Nucleus accumbens (tissue), 56 donors: ENCODE results near the gene GRB2.
"Not testable (repeated sequence)": the region's sequence is repeated elsewhere in the genome, so short reads cannot be mapped to it uniquely, and the experiment has no call there.

Source experiments
- DNase-seq, 56 donors: peaks; one replicate each; lab custom pipeline; 2025; lab: John Stamatoyannopoulos, UW

Gene GRB2

GRCh38 chr17:75405365-75406221, at the start of gene GRB2:
GRB2 (minus strand) TSS chr17:75405678; CDS start chr17:75393628, 12,050 bp downstream.
- peak; percentile 67 to 99 (median 97) for DNase-seq

- not testable (repeated sequence) for DNase-seq
Measured at GRCh38 chr17:75454672-75455071, 49.2 kb upstream of the GRB2 start.

- DNase-seq: no peak
Measured at GRCh38 chr17:75454193-75454592, 48.7 kb upstream of the GRB2 start.

- DNase-seq: no peak
Measured at GRCh38 chr17:75450270-75450669, 44.8 kb upstream of the GRB2 start.

GRCh38 chr17:75447951-75448856, 42.7 kb upstream of the GRB2 start:
- no peak for DNase-seq

- not testable (repeated sequence) for DNase-seq
Measured at GRCh38 chr17:75445896-75446295, 40.4 kb upstream of the GRB2 start.

GRCh38 chr17:75445296-75445695, 39.8 kb upstream of the GRB2 start:
- no peak for DNase-seq

- no peak for DNase-seq
Measured at GRCh38 chr17:75442168-75443103, 37.0 kb upstream of the GRB2 start.

GRCh38 chr17:75440738-75441448, 35.4 kb upstream of the GRB2 start:
- DNase-seq: no peak

GRCh38 chr17:75439287-75439686, 33.8 kb upstream of the GRB2 start:
- DNase-seq: no peak

GRCh38 chr17:75437404-75437803, 31.9 kb upstream of the GRB2 start:
- DNase-seq: not testable (repeated sequence)

GRCh38 chr17:75434433-75434832, 29.0 kb upstream of the GRB2 start:
- not testable (repeated sequence) for DNase-seq

GRCh38 chr17:75433218-75433783, 27.8 kb upstream of the GRB2 start:
- DNase-seq: no peak

- DNase-seq: no peak
Measured at GRCh38 chr17:75430159-75430974, 24.9 kb upstream of the GRB2 start.

- peak in 19 of 56 donors; percentile 2 to 65 (median 12) for DNase-seq
Measured at GRCh38 chr17:75428543-75429469, 23.3 kb upstream of the GRB2 start.

- no peak for DNase-seq
Measured at GRCh38 chr17:75418531-75418930, 13.1 kb upstream of the GRB2 start.

- no peak for DNase-seq
Measured at GRCh38 chr17:75417054-75417580, 11.6 kb upstream of the GRB2 start.
